Measurements from ENCODE around the gene PCLO.

The PCLO gene

GRCh38 chr7:83001362-83002040, 161.2 kb downstream of the PCLO start:
- Mint-ChIP-seq H3K9me3 (peaks cover 12% of the 10 kb centered on the region), H3K27me3 (ENCODE audit: low read depth) (no peaks in the 10 kb centered on the region), H3K27ac (no peak overlapping the region), H3K36me3 (ENCODE audit: low read depth) (peaks cover 7% of the 10 kb centered on the region), H3K4me1 (no peaks in the 10 kb centered on the region), H3K4me3 (no peak overlapping the region)
- TF ChIP-seq CTCF (IDR thresholded peaks at IDR 0.05; ENCODE audit: unreplicated experiment in 3 of 3): no peak

- peaks cover 7% of the 10 kb centered on the region for H3K36me3 Mint-ChIP-seq (ENCODE audit: low read depth)
- TF ChIP-seq CTCF (IDR thresholded peaks at IDR 0.05; ENCODE audit: unreplicated experiment in 3 of 3): no peak
- no peaks in the 10 kb centered on the region for H3K27me3 Mint-ChIP-seq (ENCODE audit: low read depth)
- no peak overlapping the region for H3K27ac Mint-ChIP-seq
- H3K4me1 Mint-ChIP-seq: no peaks in the 10 kb centered on the region
- H3K4me3 Mint-ChIP-seq: no peak overlapping the region
- H3K9me3 Mint-ChIP-seq: peaks cover 9% of the 10 kb centered on the region
Observed at GRCh38 chr7:82998436-82998835, 164.2 kb downstream of the PCLO start.

- TF ChIP-seq CTCF (IDR thresholded peaks at IDR 0.05; ENCODE audit: unreplicated experiment in 3 of 3): no peak
- Mint-ChIP-seq H3K9me3 (no peaks in the 10 kb centered on the region), H3K4me3 (no peak overlapping the region), H3K4me1 (no peaks in the 10 kb centered on the region), H3K27me3 (ENCODE audit: low read depth) (no peaks in the 10 kb centered on the region), H3K36me3 (ENCODE audit: low read depth) (no peaks in the 10 kb centered on the region), H3K27ac (no peak overlapping the region)
Observed at GRCh38 chr7:82985144-82985802, 177.4 kb downstream of the PCLO start.

- Mint-ChIP-seq H3K4me1 (no peaks in the 10 kb centered on the region), H3K4me3 (no peak overlapping the region), H3K36me3 (ENCODE audit: low read depth) (no peaks in the 10 kb centered on the region), H3K9me3 (no peaks in the 10 kb centered on the region), H3K27me3 (ENCODE audit: low read depth) (peaks cover 4% of the 10 kb centered on the region), H3K27ac (no peak overlapping the region)
- TF ChIP-seq CTCF (IDR thresholded peaks at IDR 0.05; ENCODE audit: unreplicated experiment in 3 of 3): no peak
Observed at GRCh38 chr7:82980130-82980788, 182.4 kb downstream of the PCLO start.

GRCh38 chr7:82975811-82976468, 186.7 kb downstream of the PCLO start:
- Mint-ChIP-seq H3K4me3 (no peak overlapping the region), H3K4me1 (no peaks in the 10 kb centered on the region), H3K27me3 (ENCODE audit: low read depth) (peaks cover 4% of the 10 kb centered on the region), H3K36me3 (ENCODE audit: low read depth) (no peaks in the 10 kb centered on the region), H3K27ac (peak overlapping the region in 1 of 3 experiments; percentile 51), H3K9me3 (no peaks in the 10 kb centered on the region)
- no peak for TF ChIP-seq CTCF (IDR thresholded peaks at IDR 0.05; ENCODE audit: unreplicated experiment in 3 of 3)

All from nephron (organoid).